Activated CD4-positive, alpha-beta T cell treated with anti-CD3 and anti-CD28 coated beads, Interleukin-2, amount 10 ng/mL, durations not matched to agents 24 days and 14 days (primary cell): Measurements from ENCODE around the gene DEPP1. TPM values are rescaled to one million over a fixed set of nuclear protein-coding genes. Genes with fewer than 3 reads are reported as not detected.

Experiments
- DNase-seq: peaks from one replicate; pipeline ENCODE4 v3.0.0; 2022
- H3K27ac Mint-ChIP-seq: one replicate; pipeline ENCODE4 v1.8.0; 2022; ENCODE audit warnings: mild to moderate bottlenecking, mixed read lengths
- H3K27me3 Mint-ChIP-seq: one replicate; pipeline ENCODE4 v1.8.0; 2022; ENCODE audit warnings: mixed read lengths
- H3K36me3 Mint-ChIP-seq: one replicate; pipeline ENCODE4 v1.8.0; 2022; ENCODE audit warnings: low read depth, mild to moderate bottlenecking, mixed read lengths
- H3K4me1 Mint-ChIP-seq: one replicate; pipeline ENCODE4 v1.8.0; 2021; ENCODE audit warnings: mixed read lengths
- H3K4me3 Mint-ChIP-seq: one replicate; pipeline ENCODE4 v1.8.0; 2022; ENCODE audit warnings: mild to moderate bottlenecking, moderate library complexity, mixed read lengths
- H3K9me3 Mint-ChIP-seq: one replicate; pipeline ENCODE4 v1.8.0; 2021; ENCODE audit warnings: mixed read lengths
- intact Hi-C: fragments of 100-400 bp; cut with micrococcal nuclease; formaldehyde crosslinking; loops from one replicate; pipeline ENCODE4 v1.15.1; 2023
- total RNA-seq: library from RNA; stranded (reverse); gene quantifications from 2 replicates; pipeline ENCODE4 v1.2.3, GENCODE V29; 2022

DEPP1 gene
- total RNA-seq, 1 donor from 2014 or later = 3.3 TPM

DNA sequence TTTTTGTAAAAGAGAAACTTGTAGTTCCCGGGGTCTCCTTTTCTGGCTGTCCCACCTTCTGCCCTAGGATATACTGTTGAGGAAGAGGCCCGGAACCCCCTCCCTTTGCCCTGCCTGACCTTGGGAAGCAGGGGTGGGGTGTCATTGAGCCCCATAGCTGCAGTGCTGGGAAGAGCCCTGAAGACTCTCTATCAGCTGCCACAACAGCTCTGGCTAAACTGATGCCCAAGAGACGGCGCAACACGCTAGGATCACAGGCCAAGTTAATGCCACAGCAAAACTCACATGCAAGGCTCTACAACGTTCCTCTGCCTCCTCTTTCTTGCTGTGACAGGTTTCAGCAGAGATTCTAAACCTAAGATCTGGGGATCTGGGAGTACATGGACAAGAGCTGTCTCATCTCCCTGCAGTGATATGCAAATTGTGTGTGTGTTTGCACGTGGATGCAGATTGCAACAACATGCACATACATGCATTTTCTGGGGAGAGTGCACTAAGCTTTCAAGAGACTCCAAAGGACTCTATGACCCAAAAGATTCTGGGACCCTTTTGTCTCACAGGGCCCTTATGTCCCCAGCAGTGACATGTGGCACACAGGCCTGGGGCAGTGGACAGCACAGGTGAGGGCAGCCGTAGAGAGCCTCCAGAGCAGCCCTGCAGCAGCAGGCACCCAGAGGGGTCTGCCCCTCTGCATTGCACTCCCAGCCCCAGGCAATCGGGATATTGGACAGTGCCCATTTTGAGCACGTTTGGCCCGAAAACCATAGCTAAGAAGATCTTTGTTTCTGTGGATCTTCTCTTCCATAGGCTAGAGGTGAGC lies 16.5 kb downstream of the DEPP1 start:
- Mint-ChIP-seq H3K27me3 (no peaks in the 10 kb centered on the region), H3K27ac (no peak overlapping the region), H3K4me1 (peaks cover 26% of the 10 kb centered on the region), H3K36me3 (no peaks in the 10 kb centered on the region), H3K4me3 (no peak overlapping the region), H3K9me3 (no peaks in the 10 kb centered on the region)
- intact Hi-C loops = no loop called here
- DNase-seq = no peak

DNA sequence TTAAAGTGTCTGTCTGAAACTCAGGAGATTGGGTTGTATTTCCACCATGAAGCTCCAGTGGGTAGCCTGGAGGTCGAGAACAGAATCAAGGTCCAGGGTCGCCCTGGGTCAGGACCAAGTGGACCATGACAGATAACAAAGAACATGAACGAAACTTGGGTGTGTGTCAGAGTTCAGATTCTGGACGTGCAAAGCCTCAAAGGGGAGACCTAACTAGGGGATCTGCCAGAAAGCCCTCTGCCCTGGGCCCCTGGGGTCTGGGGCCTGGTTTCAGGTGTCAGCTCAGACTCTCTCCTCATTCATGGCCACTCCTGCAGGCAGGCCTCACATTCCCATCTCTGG lies 17.4 kb downstream of the DEPP1 start:
- Mint-ChIP-seq H3K4me1 (peaks cover 23% of the 10 kb centered on the region), H3K27me3 (no peaks in the 10 kb centered on the region), H3K9me3 (no peaks in the 10 kb centered on the region), H3K4me3 (no peak overlapping the region), H3K36me3 (peaks cover 6% of the 10 kb centered on the region), H3K27ac (no peak overlapping the region)
- DNase-seq = no peak
- intact Hi-C loops = no loop called here

DNA sequence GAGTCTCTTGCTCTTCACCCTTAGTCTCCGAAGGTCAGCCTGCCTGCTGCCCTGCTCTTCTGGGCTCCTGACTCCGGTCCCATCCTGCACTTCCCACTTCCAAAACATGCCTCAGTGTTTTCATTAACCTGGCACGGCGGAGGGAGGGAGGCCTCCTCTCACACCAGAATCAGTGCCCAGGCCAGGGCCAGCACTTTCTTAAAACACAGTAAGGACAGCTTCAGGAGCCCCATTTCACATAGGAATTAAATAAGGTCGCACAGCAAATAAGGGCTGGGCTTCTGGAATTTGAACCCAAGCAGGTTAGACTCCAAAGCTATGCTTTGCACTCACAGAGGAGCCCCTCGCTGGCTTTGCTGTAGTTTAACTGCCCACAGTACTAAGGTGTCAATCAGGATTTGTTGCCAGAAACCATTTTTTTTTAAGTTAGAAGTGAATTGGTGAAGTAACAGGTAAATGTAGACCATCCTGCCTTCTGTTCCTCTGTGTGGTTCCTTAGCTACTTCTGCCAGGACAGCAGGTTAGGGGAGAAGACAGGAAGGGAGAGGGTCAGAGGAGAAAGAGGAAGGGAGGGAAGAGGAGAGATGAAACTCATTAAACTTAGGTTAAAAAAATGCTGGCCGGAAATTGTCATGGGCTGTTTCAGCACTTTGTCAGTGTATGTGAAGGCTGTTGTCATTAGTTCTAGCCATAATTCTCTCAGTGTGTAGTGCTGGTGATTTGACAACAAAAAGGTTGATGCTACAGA lies 18.0 kb downstream of the DEPP1 start:
- H3K27ac Mint-ChIP-seq = peak overlapping the region; percentile 41
- intact Hi-C loops = no loop called here
- H3K4me1 Mint-ChIP-seq = peaks cover 18% of the 10 kb centered on the region
- no peaks in the 10 kb centered on the region for H3K9me3 Mint-ChIP-seq
- no peak for DNase-seq
- no peaks in the 10 kb centered on the region for H3K27me3 Mint-ChIP-seq
- H3K4me3 Mint-ChIP-seq = peak overlapping the region; percentile 84
- H3K36me3 Mint-ChIP-seq = peaks cover 10% of the 10 kb centered on the region

DNA sequence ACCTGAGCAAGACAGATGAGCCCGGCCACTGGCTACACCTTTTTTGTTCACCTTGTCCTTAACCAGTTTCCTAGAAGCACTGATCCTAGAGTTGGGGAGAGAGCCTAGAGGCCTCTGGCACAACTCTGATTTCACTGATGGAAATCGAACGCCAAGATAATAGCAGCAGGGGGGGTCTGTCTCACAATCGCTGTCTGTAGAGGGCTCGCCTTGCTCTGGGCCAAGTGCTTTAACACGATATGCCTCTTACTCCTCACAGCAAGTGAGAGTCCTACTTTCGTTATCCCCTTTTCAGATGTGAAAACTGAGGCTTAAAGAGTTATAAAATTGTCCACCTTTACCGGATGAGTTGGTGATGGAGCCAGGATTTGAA lies 18.5 kb downstream of the DEPP1 start:
- Mint-ChIP-seq H3K27ac (no peak overlapping the region), H3K4me3 (peak overlapping the region; percentile 84), H3K27me3 (no peaks in the 10 kb centered on the region), H3K36me3 (peaks cover 10% of the 10 kb centered on the region), H3K4me1 (peaks cover 16% of the 10 kb centered on the region), H3K9me3 (no peaks in the 10 kb centered on the region)
- no peak for DNase-seq
- intact Hi-C loops = no loop called here

DNA sequence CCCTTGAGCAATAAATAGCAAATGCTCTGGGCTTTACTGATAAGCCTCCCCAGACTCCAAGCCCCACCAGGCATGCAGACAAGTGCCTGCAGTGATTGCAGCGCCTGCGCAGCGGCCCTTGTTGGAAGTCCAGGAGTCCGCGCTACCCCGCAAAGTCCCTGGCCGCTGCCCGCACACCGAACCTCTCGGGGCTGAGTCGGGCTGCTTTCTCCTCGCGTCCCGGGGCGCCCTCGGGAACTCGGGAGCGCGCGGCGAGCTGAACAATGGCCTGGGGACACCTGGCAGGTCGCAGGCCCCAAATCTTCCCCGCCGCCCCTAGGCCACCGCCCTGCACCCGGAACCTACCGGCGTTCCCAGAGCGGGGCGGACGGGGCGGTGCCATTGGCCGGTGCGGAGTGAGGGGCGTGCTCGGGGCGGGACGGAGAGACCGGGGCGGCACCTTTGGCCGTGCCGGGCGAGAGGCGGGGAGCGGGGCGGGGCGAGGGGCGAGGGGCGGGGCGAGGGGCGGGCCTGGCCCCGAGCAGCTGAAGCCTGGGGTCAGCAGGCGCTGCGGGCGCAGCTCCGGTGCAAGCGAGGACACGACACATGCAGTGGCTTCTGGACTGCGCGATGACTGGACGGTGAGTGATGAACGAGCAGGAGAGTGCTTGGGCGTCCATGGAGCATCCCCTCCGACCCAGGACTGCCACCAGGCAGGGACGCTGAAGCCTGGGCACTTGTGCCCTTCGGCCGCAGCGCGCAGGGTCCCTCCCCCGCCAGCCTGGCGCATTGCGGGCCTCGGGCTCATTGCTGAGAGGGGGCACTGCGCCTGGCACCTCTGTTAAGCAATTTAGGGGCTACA lies 19.1 kb downstream of the DEPP1 start, which contains the start of gene RASSF4:
Gene RASSF4 (plus strand): TSS at position 556 of the 841 bp plus-strand sequence. CDS start 10,401 bp downstream, outside the sequence.
- peaks cover 13% of the 10 kb centered on the region for H3K4me1 Mint-ChIP-seq
- H3K36me3 Mint-ChIP-seq = peaks cover 10% of the 10 kb centered on the region
- intact Hi-C loops = loop anchor here (1.0 to 2.0 kb wide), 3 partner anchors 16 to 41 kb away; partner anchors contain the start of gene ZNF22

DNA sequence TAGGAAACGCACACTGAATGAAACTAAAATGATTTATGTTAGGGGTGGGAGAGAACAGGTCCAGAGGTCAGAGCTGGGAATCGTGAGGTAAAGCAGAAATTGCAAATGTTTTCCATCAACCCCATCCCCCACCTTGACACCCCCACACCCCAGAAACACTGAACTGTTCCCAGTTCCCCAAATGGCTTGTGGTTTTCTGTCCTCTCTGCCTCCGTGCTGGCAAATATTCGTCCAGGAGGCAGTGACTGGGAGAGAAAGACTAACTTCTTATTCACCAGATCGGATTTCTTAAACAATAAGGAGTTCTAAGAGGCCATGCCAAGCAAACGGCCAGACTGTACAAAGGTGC lies 19.7 kb downstream of the DEPP1 start:
- intact Hi-C loops = loop anchor here (1.0 to 2.0 kb wide), 3 partner anchors 16 to 42 kb away; partner anchors contain the start of gene ZNF22
- Mint-ChIP-seq H3K36me3 (peaks cover 10% of the 10 kb centered on the region), H3K27ac (peak overlapping the region; percentile 51), H3K4me3 (peak overlapping the region; percentile 84), H3K4me1 (peaks cover 13% of the 10 kb centered on the region), H3K9me3 (no peaks in the 10 kb centered on the region), H3K27me3 (no peaks in the 10 kb centered on the region)
- no peak for DNase-seq

More for the DNA sequence above, 19.1 kb downstream of the DEPP1 start, which contains the start of gene RASSF4:
- H3K4me3 Mint-ChIP-seq = peak within 1 kb of the TSS; percentile 84
- DNase-seq = peak; percentile 99
- peak within 1 kb of the TSS; percentile 51 for H3K27ac Mint-ChIP-seq
- no peaks in the 10 kb centered on the region for H3K9me3 Mint-ChIP-seq
- H3K27me3 Mint-ChIP-seq = no peaks in the 10 kb centered on the region

DNA sequence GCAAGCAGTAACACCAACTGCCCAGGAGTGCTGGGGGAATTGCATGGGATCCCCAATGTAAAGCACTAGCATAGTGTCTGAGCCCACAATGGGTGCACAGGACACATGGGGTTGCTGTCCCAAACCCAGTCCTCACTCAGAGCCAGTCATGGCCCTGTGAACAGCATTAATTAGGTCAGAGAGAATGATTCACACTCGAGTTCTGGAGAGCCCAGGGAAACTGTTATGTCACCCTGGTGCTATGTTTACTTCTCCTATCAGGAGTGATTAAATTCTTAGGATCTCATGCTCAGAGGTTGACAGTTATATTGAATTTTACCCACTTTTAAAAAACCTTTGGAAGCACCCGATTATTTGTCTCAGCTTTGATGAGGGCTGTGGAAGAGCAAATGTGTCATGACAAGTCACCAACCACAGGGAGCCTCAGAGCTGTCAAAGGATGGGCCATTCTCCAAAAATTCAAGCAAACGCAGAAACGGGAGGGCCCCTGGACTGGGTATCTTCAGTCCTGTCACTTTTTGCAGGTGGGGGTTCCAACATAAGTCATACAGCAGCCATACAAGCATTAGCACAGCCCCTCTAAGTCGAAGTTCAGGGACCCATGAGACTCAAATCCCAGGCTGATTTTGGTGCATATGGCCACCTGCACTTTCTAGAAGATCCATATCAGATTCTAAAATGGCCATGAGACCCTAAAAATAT lies 20.3 kb downstream of the DEPP1 start:
- Mint-ChIP-seq H3K4me1 (peaks cover 13% of the 10 kb centered on the region), H3K36me3 (peaks cover 10% of the 10 kb centered on the region), H3K27me3 (no peaks in the 10 kb centered on the region), H3K4me3 (peak overlapping the region; percentile 84), H3K9me3 (no peaks in the 10 kb centered on the region), H3K27ac (peak overlapping the region; percentile 49)
- DNase-seq = no peak
- intact Hi-C loops = loop anchor here (2.0 kb wide), 2 partner anchors 26 to 42 kb away; partner anchors contain the start of gene ZNF22

DNA sequence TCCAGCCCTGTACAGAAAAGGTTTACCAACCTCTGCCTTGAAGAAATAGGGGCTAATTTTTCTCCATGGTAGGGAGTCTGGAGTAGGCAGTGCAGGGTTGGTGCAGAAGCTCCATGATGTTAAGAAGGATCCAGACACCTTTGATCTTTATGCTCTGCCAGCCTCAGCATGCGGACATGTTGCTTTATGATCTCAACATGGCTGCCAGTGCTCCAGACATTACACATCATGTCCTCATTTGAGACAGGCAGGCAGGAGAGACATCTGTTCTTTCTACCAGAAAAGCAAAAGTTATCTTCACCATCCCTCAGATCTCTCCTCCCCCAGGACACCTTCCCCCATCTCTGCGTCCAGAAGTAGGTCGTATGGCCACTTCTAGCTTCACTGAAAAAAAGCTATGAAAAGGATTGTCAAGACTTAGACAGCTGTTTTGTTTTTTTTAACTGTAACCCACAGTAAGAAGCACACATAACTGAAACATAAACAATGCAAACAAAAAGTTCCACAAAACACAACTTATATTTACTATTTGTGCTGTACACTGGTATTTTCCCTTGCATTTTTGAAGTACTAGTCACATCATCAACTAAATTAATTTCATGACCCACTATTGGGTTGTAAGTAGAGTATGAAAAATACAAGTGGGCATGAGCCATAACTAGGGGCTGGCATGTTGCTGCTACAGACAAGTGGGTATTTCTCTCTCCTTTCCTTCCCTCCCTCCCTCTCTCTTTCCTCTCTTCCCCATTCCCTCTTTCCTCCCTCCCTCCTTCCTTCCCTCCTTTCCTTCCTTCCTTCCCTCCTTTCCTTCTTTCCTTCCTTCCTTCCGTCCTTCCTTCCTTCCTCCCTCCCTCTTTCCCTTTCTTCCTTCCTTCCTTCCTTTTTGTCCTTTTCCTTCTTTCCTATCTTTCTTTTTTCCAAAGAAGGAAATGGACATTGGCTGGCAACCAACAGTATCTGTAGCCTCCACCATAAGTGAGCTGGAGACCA lies 21.6 kb downstream of the DEPP1 start:
- intact Hi-C loops = no loop called here
- peaks cover 13% of the 10 kb centered on the region for H3K4me1 Mint-ChIP-seq
- no peak overlapping the region for H3K27ac Mint-ChIP-seq
- H3K4me3 Mint-ChIP-seq = no peak overlapping the region
- H3K36me3 Mint-ChIP-seq = peaks cover 10% of the 10 kb centered on the region
- DNase-seq = no peak
- no peaks in the 10 kb centered on the region for H3K9me3 Mint-ChIP-seq
- H3K27me3 Mint-ChIP-seq = no peaks in the 10 kb centered on the region

DNA sequence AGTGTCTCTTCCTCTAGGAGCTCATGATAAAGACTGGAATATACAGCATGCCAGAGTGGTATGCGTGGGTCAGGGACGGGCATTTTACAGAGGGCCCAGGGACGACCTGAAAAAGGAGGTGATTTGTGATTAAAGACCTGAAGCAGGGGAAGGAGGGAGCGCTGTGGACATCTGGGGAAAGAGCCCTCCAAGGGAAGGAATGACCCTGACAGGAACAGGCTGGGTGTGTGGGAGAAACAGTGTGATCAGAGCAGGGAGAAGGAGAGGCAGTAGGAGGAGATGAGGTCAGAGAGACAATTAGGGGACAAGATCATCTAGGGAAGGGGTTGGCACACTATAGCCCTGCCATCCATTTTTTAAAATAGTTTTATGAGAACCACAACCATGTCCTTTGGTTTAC lies 22.4 kb downstream of the DEPP1 start:
- no peak overlapping the region for H3K4me3 Mint-ChIP-seq
- peaks cover 13% of the 10 kb centered on the region for H3K4me1 Mint-ChIP-seq
- no peaks in the 10 kb centered on the region for H3K9me3 Mint-ChIP-seq
- H3K36me3 Mint-ChIP-seq = peaks cover 10% of the 10 kb centered on the region
- DNase-seq = no peak
- H3K27ac Mint-ChIP-seq = no peak overlapping the region
- no peaks in the 10 kb centered on the region for H3K27me3 Mint-ChIP-seq
- intact Hi-C loops = no loop called here

DNA sequence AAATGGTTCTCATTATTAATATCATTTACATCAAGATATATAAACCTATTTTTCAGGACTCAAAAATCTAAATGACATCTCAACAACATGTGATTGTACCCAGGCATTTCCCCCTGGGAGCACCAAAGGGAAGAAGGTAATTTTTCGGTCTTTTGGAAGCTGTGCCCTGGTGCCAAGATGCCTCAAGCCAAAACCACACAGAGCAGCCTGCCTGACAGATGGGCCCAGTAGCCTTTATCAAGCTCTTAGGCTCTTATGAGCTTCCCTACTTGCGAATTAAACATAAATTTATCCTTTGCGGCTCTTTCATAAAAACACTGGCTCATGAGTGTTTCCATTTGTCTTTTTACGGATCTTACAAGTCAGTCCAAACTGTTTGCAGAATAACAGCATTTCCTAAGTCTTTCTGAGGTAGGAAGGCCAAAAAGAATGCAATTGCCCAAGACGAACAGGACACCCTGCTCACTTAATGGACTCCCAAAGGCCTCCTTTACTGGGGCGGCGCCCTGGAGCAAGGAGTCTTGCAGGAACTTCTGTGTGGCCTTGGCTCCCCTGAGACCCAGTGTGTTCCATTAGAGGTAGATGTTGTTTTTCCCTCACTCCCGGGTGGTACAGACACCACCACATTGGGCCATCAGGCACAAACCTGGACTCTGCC lies 23.1 kb downstream of the DEPP1 start:
- Mint-ChIP-seq H3K9me3 (no peaks in the 10 kb centered on the region), H3K4me3 (no peak overlapping the region), H3K4me1 (peaks cover 13% of the 10 kb centered on the region), H3K36me3 (peaks cover 10% of the 10 kb centered on the region), H3K27me3 (no peaks in the 10 kb centered on the region), H3K27ac (no peak overlapping the region)
- intact Hi-C loops = no loop called here
- no peak for DNase-seq

DNA sequence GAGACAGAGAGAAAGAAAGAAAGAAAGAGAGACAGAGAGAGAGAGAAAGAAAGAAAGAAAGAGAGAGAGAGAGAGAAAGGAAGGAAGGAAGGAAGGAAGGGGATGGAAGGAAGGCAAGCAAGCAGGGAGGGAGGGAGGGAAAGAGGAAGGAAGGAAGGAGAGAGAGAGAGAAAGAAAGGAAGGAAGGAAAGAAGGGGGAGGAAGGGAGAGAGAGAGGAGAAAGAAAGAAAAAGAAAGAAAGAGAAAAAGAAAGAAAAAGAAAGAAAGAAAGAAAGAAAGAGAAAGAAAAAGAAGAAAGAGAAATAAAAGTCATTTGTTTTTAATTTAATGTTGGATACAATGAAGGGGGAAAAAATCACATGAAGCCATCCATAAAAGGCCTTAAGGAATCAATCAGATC lies 23.6 kb downstream of the DEPP1 start:
- Mint-ChIP-seq H3K27ac (no peak overlapping the region), H3K4me1 (peaks cover 13% of the 10 kb centered on the region), H3K27me3 (no peaks in the 10 kb centered on the region), H3K4me3 (no peak overlapping the region), H3K36me3 (peaks cover 10% of the 10 kb centered on the region), H3K9me3 (no peaks in the 10 kb centered on the region)
- no peak for DNase-seq
- intact Hi-C loops = no loop called here

DNA sequence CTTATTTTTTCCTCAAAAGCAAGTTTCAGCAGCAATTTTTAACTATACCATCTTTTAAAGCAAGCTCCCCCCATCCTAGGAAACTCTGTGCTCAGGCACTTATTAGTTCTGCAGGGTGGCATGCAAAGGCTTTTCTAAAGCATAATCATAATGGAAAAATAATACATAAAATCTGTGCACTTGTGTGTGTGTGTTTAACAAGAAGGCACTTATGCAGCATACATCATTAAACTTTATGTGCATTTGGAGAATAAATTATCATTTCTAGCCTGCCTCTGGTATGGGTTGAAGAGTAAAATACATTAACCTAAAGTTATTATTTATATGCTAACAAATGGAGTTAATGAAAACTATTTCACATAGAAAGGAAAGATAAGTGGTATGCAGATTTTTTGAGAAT lies 24.6 kb downstream of the DEPP1 start:
- Mint-ChIP-seq H3K36me3 (peaks cover 10% of the 10 kb centered on the region), H3K27me3 (no peaks in the 10 kb centered on the region), H3K9me3 (no peaks in the 10 kb centered on the region), H3K27ac (no peak overlapping the region), H3K4me3 (no peak overlapping the region), H3K4me1 (peaks cover 12% of the 10 kb centered on the region)
- DNase-seq = no peak
- intact Hi-C loops = no loop called here
